ENCODE data around the gene TRIM25. TPM values are rescaled to one million over a fixed set of nuclear protein-coding genes. Genes with fewer than 3 reads are reported as not detected.

The TRIM25 gene, protein sequence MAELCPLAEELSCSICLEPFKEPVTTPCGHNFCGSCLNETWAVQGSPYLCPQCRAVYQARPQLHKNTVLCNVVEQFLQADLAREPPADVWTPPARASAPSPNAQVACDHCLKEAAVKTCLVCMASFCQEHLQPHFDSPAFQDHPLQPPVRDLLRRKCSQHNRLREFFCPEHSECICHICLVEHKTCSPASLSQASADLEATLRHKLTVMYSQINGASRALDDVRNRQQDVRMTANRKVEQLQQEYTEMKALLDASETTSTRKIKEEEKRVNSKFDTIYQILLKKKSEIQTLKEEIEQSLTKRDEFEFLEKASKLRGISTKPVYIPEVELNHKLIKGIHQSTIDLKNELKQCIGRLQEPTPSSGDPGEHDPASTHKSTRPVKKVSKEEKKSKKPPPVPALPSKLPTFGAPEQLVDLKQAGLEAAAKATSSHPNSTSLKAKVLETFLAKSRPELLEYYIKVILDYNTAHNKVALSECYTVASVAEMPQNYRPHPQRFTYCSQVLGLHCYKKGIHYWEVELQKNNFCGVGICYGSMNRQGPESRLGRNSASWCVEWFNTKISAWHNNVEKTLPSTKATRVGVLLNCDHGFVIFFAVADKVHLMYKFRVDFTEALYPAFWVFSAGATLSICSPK
- 38.7 TPM for polyA plus RNA-seq (2013)

DNA sequence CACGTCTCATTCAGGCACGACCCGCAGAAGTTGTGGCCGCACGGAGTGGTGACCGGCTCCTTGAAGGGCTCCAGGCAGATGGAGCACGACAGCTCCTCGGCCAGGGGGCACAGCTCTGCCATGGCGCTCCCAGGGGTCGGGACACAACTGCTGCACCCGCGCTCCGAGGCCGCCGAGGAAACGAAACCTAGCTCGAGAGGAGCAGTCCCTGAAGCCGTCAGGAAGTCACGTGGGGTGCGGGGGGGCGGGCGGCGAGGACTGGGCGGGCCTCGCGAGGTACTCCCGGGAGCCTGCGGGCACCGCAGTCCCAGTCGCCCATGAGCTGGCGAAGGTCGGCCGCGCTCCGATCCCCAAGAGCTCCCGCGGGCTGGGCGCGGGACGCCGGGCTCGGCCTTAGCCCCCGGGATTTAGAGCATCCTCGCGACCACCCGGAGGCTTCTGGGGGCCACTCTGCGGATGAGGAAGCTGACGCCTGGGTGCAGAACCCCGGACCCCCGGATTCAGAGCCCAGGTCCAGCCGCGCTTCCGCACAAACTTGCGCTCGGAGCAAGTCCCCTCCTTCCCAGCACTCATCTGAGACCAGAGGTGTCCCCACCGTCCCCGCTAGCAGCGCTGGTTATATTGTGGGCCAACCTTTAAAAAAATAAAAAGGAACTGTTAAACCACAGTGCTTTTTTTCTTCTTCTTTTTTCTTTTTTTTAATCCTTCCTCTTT is at the start of gene TRIM25:
Gene TRIM25 (minus strand): TSS at position 183 of the 714 bp plus-strand sequence. CDS start 61 bp downstream, at position 122.
- peak within 1 kb of the TSS; percentile 82 to 97 (median 90) for H3K4me3 ChIP-seq (ENCODE audit: control insufficient read depth in 1 of 7, extremely low read depth in 1 of 7, insufficient read depth in 4 of 7, low read depth in 2 of 7, low read length in 6 of 7)
- peak; percentile 87 to 94 (median 90) for DNase-seq
- peaks cover 0 to 3% (median 0%) of the 10 kb centered on the region in 5 experiments for H3K9me3 ChIP-seq (ENCODE audit: control extremely low read depth in 1 of 5, control insufficient read depth in 4 of 5, insufficient read depth in 2 of 5, low read depth in 1 of 5, low read length in 4 of 5)
- POLR2A ChIA-PET, result interaction anchor here (0.5 kb wide), 1 partner anchor 1105 kb away, joined by 3 read pairs; no protein-coding TSS in a partner anchor
- no peaks in the 10 kb centered on the region for H3K27me3 ChIP-seq (replicated peaks in 2 of 5; ENCODE audit: control insufficient read depth in 4 of 5, insufficient read depth in 5 of 5, low read length in 4 of 5)
- WGBS (ENCODE audit: insufficient coverage), result 0% methylated on average over 58 of the region's 58 CpGs
- peaks cover 19 to 57% (median 42%) of the 10 kb centered on the region in 4 experiments for H3K4me1 ChIP-seq (ENCODE audit: control extremely low read depth in 1 of 4, control insufficient read depth in 4 of 4, insufficient read depth in 4 of 4, low read length in 3 of 4)
- CTCF ChIA-PET, result interaction anchor here (0.5 kb wide), 1 partner anchor 1026 kb away, joined by 3 read pairs; no protein-coding TSS in a partner anchor
- peaks cover 0 to 9% (median 3%) of the 10 kb centered on the region in 4 experiments for H3K36me3 ChIP-seq (ENCODE audit: control insufficient read depth in 4 of 4, insufficient read depth in 4 of 4, low read length in 3 of 4)
- H3K27ac ChIP-seq (ENCODE audit: insufficient read depth in 1 of 2, low read depth in 1 of 2, low read length in 2 of 2, poor library complexity in 1 of 2, severe bottlenecking in 2 of 2), result peak within 1 kb of the TSS; percentile 70 to 92

DNA sequence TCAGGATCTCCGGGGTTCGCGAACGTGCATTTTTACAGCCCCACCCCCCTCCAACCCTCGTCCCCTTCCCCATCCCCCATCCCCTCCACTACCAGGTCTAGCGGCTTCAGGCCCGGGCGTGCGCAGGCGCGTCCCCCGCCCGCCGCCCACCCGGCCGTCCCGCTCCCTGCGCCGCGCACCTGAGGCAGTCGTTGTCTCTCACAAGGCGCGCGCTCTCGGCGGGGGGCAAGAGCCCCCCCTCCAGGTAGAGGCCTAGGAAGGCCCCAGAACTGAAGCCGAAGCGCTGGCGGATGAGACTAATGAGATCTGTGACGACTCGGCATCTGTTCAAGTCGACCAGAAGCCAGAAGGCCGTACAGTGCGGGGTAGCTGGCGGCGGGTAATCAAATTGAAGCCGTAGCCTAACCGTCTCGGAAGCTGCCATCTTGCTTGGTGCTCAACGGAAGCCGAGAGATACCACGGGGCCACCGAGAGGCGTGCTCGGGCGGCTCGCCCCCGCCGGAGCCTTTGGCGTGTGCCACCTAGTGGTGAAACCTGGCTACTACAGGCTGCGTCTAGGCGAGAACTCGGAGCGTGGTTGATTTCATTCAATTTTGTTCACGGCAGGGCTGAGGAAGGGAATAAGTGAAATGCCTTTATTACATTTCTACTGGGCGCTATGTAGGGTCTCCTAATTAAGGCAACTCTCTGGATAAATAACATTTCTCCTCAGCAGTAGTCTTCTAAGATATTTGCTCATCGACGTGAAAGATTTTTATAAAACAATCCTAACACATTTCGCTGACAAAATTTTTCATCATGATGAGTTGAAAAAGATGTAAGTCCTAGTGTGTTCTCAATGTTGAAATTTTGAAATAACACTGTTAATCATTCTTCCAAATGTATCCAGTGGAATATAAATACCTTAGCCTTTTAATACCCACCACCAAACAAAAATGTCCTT is 47.0 kb upstream of the TRIM25 start, which contains the start of gene COIL:
Gene COIL (minus strand): TSS at position 455 of the 943 bp plus-strand sequence. CDS start 31 bp downstream, at position 424.
- ChIA-PET CTCF (interaction anchor here (1.3 kb wide), 1 partner anchor 21 kb away, joined by 4 read pairs; no protein-coding TSS in a partner anchor), POLR2A (no interaction called here)
- DNase-seq, result peak; percentile 94 to 97 (median 96)

DNA sequence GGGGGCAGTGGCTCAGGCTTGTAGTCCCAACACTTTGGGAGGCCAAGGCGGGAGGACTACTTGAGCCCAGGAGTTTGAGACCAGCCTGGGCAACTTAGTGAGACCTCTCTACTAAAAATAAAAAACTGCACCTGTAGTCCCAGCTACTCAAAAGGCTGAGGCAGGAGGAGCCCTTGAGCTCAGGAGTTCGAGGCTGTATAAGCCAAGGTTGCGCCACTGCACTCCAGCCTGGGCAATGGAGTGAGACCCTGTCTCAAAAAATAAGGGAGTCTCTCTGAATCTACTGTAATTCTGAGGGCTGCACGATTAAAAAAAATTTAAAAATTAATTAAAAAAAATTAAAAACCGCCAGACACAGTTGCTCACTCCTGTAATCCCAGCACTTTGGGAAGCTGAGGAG is 43.1 kb upstream of the TRIM25 start:
- no peaks in the 10 kb centered on the region for H3K9me3 ChIP-seq (ENCODE audit: control extremely low read depth in 1 of 5, control insufficient read depth in 4 of 5, insufficient read depth in 2 of 5, low read depth in 1 of 5, low read length in 4 of 5)
- no peak overlapping the region for H3K4me3 ChIP-seq (ENCODE audit: control insufficient read depth in 1 of 7, extremely low read depth in 1 of 7, insufficient read depth in 4 of 7, low read depth in 2 of 7, low read length in 6 of 7)
- no peak overlapping the region for H3K27ac ChIP-seq (ENCODE audit: insufficient read depth in 1 of 2, low read depth in 1 of 2, low read length in 2 of 2, poor library complexity in 1 of 2, severe bottlenecking in 2 of 2)
- CTCF ChIA-PET, result no interaction called here
- peaks cover 2 to 18% (median 9%) of the 10 kb centered on the region in 4 experiments for H3K4me1 ChIP-seq (ENCODE audit: control extremely low read depth in 1 of 4, control insufficient read depth in 4 of 4, insufficient read depth in 4 of 4, low read length in 3 of 4)
- POLR2A ChIA-PET, result no interaction called here
- DNase-seq, result no peak
- no peaks in the 10 kb centered on the region for H3K27me3 ChIP-seq (replicated peaks in 2 of 5; ENCODE audit: control insufficient read depth in 4 of 5, insufficient read depth in 5 of 5, low read length in 4 of 5)
- WGBS (ENCODE audit: insufficient coverage), result 100% methylated on average over 3 of the region's 5 CpGs
- peaks cover 0 to 13% (median 4%) of the 10 kb centered on the region in 4 experiments for H3K36me3 ChIP-seq (ENCODE audit: control insufficient read depth in 4 of 4, insufficient read depth in 4 of 4, low read length in 3 of 4)

More for the DNA sequence above, 47.0 kb upstream of the TRIM25 start, which contains the start of gene COIL:
- Histone ChIP-seq H3K27me3 (replicated peaks in 2 of 5; ENCODE audit: control insufficient read depth in 4 of 5, insufficient read depth in 5 of 5, low read length in 4 of 5) (no peaks in the 10 kb centered on the region), H3K27ac (ENCODE audit: insufficient read depth in 1 of 2, low read depth in 1 of 2, low read length in 2 of 2, poor library complexity in 1 of 2, severe bottlenecking in 2 of 2) (peak within 1 kb of the TSS; percentile 89 to 96), H3K4me3 (ENCODE audit: control insufficient read depth in 1 of 7, extremely low read depth in 1 of 7, insufficient read depth in 4 of 7, low read depth in 2 of 7, low read length in 6 of 7) (peak within 1 kb of the TSS; percentile 78 to 98 (median 85)), H3K9me3 (ENCODE audit: control extremely low read depth in 1 of 5, control insufficient read depth in 4 of 5, insufficient read depth in 2 of 5, low read depth in 1 of 5, low read length in 4 of 5) (no peaks in the 10 kb centered on the region), H3K36me3 (ENCODE audit: control insufficient read depth in 4 of 4, insufficient read depth in 4 of 4, low read length in 3 of 4) (peaks cover 0 to 5% (median 1%) of the 10 kb centered on the region in 4 experiments), H3K4me1 (ENCODE audit: control extremely low read depth in 1 of 4, control insufficient read depth in 4 of 4, insufficient read depth in 4 of 4, low read length in 3 of 4) (peaks cover 2 to 18% (median 9%) of the 10 kb centered on the region in 4 experiments)
- 0% methylated on average over 42 of the region's 59 CpGs for WGBS (ENCODE audit: insufficient coverage)

DNA sequence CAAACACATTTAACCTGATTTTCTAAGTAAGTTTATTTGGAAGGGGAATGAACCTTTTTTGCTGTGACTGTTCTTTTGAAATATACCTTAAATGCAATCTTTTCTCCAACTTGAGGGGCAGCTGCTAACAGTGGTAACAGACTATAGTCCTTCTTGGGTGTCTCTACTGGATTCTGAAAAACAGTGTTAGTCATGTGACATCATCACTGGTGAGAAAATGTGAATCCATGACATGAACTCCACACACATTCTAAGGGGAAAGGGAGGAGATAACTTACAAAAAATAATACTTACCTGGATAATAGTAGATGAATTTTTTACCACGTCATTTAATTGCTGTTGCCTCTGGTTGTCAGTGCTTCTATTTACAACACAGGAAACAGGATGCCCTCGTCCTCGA is 35.7 kb upstream of the TRIM25 start:
- Histone ChIP-seq H3K9me3 (ENCODE audit: control extremely low read depth in 1 of 5, control insufficient read depth in 4 of 5, insufficient read depth in 2 of 5, low read depth in 1 of 5, low read length in 4 of 5) (no peaks in the 10 kb centered on the region), H3K27ac (ENCODE audit: insufficient read depth in 1 of 2, low read depth in 1 of 2, low read length in 2 of 2, poor library complexity in 1 of 2, severe bottlenecking in 2 of 2) (no peak overlapping the region), H3K4me3 (ENCODE audit: control insufficient read depth in 1 of 7, extremely low read depth in 1 of 7, insufficient read depth in 4 of 7, low read depth in 2 of 7, low read length in 6 of 7) (no peak overlapping the region), H3K27me3 (replicated peaks in 2 of 5; ENCODE audit: control insufficient read depth in 4 of 5, insufficient read depth in 5 of 5, low read length in 4 of 5) (no peaks in the 10 kb centered on the region), H3K4me1 (ENCODE audit: control extremely low read depth in 1 of 4, control insufficient read depth in 4 of 4, insufficient read depth in 4 of 4, low read length in 3 of 4) (no peaks in the 10 kb centered on the region), H3K36me3 (ENCODE audit: control insufficient read depth in 4 of 4, insufficient read depth in 4 of 4, low read length in 3 of 4) (peaks cover 8 to 50% (median 27%) of the 10 kb centered on the region in 4 experiments)
- no peak for DNase-seq
- 31% methylated on average over 2 of the region's 3 CpGs for WGBS (ENCODE audit: insufficient coverage)
- CTCF ChIA-PET, result no interaction called here
- POLR2A ChIA-PET, result no interaction called here

DNA sequence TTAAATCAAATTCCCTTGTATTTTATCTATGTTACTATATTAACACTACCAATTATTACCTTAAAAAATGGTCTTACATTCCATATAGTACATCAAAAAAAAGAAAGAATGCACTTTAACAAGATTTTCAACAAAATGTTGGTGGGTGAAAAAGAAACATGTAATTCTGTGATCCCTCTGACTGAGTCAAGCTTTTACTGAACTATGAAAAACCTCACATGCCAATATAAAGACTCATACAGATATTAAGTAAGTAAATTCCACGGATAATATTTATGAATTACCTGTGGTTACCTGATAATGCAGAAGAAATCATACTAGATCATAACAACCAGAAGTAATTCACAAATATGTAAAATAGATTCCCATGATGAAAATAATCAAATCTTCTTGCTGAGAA is 34.6 kb upstream of the TRIM25 start:
- ChIA-PET POLR2A (interaction anchor here (0.6 kb wide), 1 partner anchor 1545 kb away, joined by 6 read pairs; no protein-coding TSS in a partner anchor), CTCF (no interaction called here)
- Histone ChIP-seq H3K4me1 (ENCODE audit: control extremely low read depth in 1 of 4, control insufficient read depth in 4 of 4, insufficient read depth in 4 of 4, low read length in 3 of 4) (no peaks in the 10 kb centered on the region), H3K9me3 (ENCODE audit: control extremely low read depth in 1 of 5, control insufficient read depth in 4 of 5, insufficient read depth in 2 of 5, low read depth in 1 of 5, low read length in 4 of 5) (no peaks in the 10 kb centered on the region), H3K27me3 (replicated peaks in 2 of 5; ENCODE audit: control insufficient read depth in 4 of 5, insufficient read depth in 5 of 5, low read length in 4 of 5) (no peaks in the 10 kb centered on the region), H3K4me3 (ENCODE audit: control insufficient read depth in 1 of 7, extremely low read depth in 1 of 7, insufficient read depth in 4 of 7, low read depth in 2 of 7, low read length in 6 of 7) (no peak overlapping the region), H3K36me3 (ENCODE audit: control insufficient read depth in 4 of 4, insufficient read depth in 4 of 4, low read length in 3 of 4) (peaks cover 13 to 57% (median 29%) of the 10 kb centered on the region in 4 experiments), H3K27ac (ENCODE audit: insufficient read depth in 1 of 2, low read depth in 1 of 2, low read length in 2 of 2, poor library complexity in 1 of 2, severe bottlenecking in 2 of 2) (no peak overlapping the region)
- no peak for DNase-seq
- WGBS (ENCODE audit: insufficient coverage), result no CpG with 5 or more reads among the region's 1 CpG

DNA sequence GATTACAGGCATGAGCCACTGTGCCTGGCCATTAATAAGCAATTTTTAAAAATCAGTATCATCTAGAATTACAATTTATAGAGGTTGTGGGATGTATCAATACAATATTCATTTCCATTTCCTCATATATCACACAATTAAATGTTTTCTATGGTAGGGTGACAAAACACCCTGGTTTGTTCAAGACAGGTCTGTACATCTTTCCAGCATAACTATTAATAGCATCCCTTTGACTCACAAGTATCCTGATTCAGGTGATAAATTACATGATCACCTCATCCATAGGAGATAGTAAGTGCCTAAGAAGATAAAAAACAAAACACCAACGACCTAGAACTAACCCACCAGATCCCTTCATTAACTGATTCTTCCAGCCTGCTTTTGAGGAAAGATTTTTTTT is 33.9 kb upstream of the TRIM25 start:
- Histone ChIP-seq H3K4me3 (ENCODE audit: control insufficient read depth in 1 of 7, extremely low read depth in 1 of 7, insufficient read depth in 4 of 7, low read depth in 2 of 7, low read length in 6 of 7) (no peak overlapping the region), H3K4me1 (ENCODE audit: control extremely low read depth in 1 of 4, control insufficient read depth in 4 of 4, insufficient read depth in 4 of 4, low read length in 3 of 4) (no peaks in the 10 kb centered on the region), H3K9me3 (ENCODE audit: control extremely low read depth in 1 of 5, control insufficient read depth in 4 of 5, insufficient read depth in 2 of 5, low read depth in 1 of 5, low read length in 4 of 5) (no peaks in the 10 kb centered on the region), H3K27ac (ENCODE audit: insufficient read depth in 1 of 2, low read depth in 1 of 2, low read length in 2 of 2, poor library complexity in 1 of 2, severe bottlenecking in 2 of 2) (no peak overlapping the region), H3K27me3 (replicated peaks in 2 of 5; ENCODE audit: control insufficient read depth in 4 of 5, insufficient read depth in 5 of 5, low read length in 4 of 5) (no peaks in the 10 kb centered on the region), H3K36me3 (ENCODE audit: control insufficient read depth in 4 of 4, insufficient read depth in 4 of 4, low read length in 3 of 4) (peaks cover 15 to 60% (median 31%) of the 10 kb centered on the region in 4 experiments)
- ChIA-PET CTCF (no interaction called here), POLR2A (no interaction called here)
- no CpG with 5 or more reads among the region's 1 CpG for WGBS (ENCODE audit: insufficient coverage)
- no peak for DNase-seq

Measured in common myeloid progenitor, CD34-positive (primary cell).